Measurements from ENCODE around the gene INAVA.
"Not testable (repeated sequence)": the region's sequence is repeated elsewhere in the genome, so short reads cannot be mapped to it uniquely, and the experiment has no call there.

Gene INAVA

GRCh38 chr1:200922406-200922805 lies 27.7 kb downstream of the INAVA start:
- no peak for DNase-seq

- DNase-seq: no peak
Observed at GRCh38 chr1:200923601-200924000, 28.9 kb downstream of the INAVA start.

GRCh38 chr1:200925831-200926230 lies 31.1 kb downstream of the INAVA start:
- DNase-seq: no peak

GRCh38 chr1:200929530-200930278 lies 35.0 kb downstream of the INAVA start:
- no peak for DNase-seq

- not testable (repeated sequence) for DNase-seq
Observed at GRCh38 chr1:200930285-200930684, 35.6 kb downstream of the INAVA start.

GRCh38 chr1:200931776-200932175 lies 37.1 kb downstream of the INAVA start:
- no peak for DNase-seq

- DNase-seq: no peak
Observed at GRCh38 chr1:200934676-200935245, 40.1 kb downstream of the INAVA start.

GRCh38 chr1:200935286-200935962 lies 40.7 kb downstream of the INAVA start:
- not testable (repeated sequence) for DNase-seq

- no peak for DNase-seq
Observed at GRCh38 chr1:200938955-200939354, 44.3 kb downstream of the INAVA start.

GRCh38 chr1:200945111-200945510 lies 50.4 kb downstream of the INAVA start:
- no peak for DNase-seq

- no peak for DNase-seq
Observed at GRCh38 chr1:200947059-200947566, 52.4 kb downstream of the INAVA start.

GRCh38 chr1:200949626-200950025 lies 54.9 kb downstream of the INAVA start:
- DNase-seq: no peak

- no peak for DNase-seq
Observed at GRCh38 chr1:200951016-200951415, 56.3 kb downstream of the INAVA start.

- DNase-seq: no peak
Observed at GRCh38 chr1:200954434-200954833, 59.7 kb downstream of the INAVA start.

GRCh38 chr1:200958597-200958996 lies 63.9 kb downstream of the INAVA start:
- DNase-seq: no peak

GRCh38 chr1:200959411-200959921 lies 64.8 kb downstream of the INAVA start:
- DNase-seq: no peak

GRCh38 chr1:200960236-200960947 lies 65.7 kb downstream of the INAVA start:
- DNase-seq: no peak

- DNase-seq: no peak
Observed at GRCh38 chr1:200960948-200961340, 66.2 kb downstream of the INAVA start.

GRCh38 chr1:200962151-200962550 lies 67.5 kb downstream of the INAVA start:
- DNase-seq: not testable (repeated sequence)

- DNase-seq: no peak
Observed at GRCh38 chr1:200962631-200963030, 67.9 kb downstream of the INAVA start.

GRCh38 chr1:200963076-200963475 lies 68.4 kb downstream of the INAVA start:
- DNase-seq: no peak

- not testable (repeated sequence) for DNase-seq
Observed at GRCh38 chr1:200963888-200964287, 69.2 kb downstream of the INAVA start.
